ENCODE results near the gene ECE1. TPM values are rescaled to one million over a fixed set of nuclear protein-coding genes. Genes with fewer than 3 reads are reported as not detected.
A peak's percentile ranks its signal among the peaks of the same experiment; 100 is the strongest.

ECE1 gene
- total RNA-seq, 4 donors from 2014 or later, result 74.5 to 146 (median 97.2) TPM

DNA sequence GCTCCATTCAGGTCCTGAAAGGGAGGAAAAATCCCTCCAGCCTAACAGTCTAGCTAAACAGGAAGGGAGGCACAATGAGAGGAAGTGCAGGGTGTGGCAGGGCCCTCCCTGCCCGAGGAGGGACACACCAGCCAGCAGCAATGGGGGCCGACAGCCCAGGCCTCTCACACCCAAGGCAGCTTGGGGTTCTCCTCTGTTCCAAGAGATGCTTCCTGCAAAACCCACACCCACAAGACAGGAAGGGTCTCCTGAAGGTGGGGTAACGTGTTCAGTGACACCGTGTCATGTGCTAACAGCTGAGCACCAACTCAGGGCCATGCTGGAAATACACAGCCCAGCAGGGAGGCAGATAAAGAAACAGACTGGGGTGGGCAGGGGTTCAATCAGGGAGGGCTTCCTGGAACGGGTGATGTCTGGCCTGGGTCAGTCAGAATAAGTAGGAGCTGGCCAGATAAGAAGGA, 10.2 kb downstream of the ECE1 start:
- Histone ChIP-seq H3K36me3 (no peaks in the 10 kb centered on the region), H3K27me3 (no peaks in the 10 kb centered on the region), H3K4me1 (peaks cover 24 to 71% of the 10 kb centered on the region in 2 donors), H3K27ac (peak overlapping the region; percentile 49 to 86 (median 72)), H3K4me3 (replicated peaks in 1 of 3) (no peak overlapping the region), H3K9me3 (no peaks in the 10 kb centered on the region)
- TF ChIP-seq, protein P1, sequence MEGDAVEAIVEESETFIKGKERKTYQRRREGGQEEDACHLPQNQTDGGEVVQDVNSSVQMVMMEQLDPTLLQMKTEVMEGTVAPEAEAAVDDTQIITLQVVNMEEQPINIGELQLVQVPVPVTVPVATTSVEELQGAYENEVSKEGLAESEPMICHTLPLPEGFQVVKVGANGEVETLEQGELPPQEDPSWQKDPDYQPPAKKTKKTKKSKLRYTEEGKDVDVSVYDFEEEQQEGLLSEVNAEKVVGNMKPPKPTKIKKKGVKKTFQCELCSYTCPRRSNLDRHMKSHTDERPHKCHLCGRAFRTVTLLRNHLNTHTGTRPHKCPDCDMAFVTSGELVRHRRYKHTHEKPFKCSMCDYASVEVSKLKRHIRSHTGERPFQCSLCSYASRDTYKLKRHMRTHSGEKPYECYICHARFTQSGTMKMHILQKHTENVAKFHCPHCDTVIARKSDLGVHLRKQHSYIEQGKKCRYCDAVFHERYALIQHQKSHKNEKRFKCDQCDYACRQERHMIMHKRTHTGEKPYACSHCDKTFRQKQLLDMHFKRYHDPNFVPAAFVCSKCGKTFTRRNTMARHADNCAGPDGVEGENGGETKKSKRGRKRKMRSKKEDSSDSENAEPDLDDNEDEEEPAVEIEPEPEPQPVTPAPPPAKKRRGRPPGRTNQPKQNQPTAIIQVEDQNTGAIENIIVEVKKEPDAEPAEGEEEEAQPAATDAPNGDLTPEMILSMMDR (IDR thresholded peaks at IDR 0.05), result no peak
- TF ChIP-seq POLR2A (IDR thresholded peaks at IDR 0.05), result no peak
- peak in 1 of 2 donors; percentile 27 for DNase-seq
- intact Hi-C loops (cut with DNase I), result no loop called here
- WGBS, 2 donors, result 38 to 75% methylated on average over 5 of the region's 5 CpGs

DNA sequence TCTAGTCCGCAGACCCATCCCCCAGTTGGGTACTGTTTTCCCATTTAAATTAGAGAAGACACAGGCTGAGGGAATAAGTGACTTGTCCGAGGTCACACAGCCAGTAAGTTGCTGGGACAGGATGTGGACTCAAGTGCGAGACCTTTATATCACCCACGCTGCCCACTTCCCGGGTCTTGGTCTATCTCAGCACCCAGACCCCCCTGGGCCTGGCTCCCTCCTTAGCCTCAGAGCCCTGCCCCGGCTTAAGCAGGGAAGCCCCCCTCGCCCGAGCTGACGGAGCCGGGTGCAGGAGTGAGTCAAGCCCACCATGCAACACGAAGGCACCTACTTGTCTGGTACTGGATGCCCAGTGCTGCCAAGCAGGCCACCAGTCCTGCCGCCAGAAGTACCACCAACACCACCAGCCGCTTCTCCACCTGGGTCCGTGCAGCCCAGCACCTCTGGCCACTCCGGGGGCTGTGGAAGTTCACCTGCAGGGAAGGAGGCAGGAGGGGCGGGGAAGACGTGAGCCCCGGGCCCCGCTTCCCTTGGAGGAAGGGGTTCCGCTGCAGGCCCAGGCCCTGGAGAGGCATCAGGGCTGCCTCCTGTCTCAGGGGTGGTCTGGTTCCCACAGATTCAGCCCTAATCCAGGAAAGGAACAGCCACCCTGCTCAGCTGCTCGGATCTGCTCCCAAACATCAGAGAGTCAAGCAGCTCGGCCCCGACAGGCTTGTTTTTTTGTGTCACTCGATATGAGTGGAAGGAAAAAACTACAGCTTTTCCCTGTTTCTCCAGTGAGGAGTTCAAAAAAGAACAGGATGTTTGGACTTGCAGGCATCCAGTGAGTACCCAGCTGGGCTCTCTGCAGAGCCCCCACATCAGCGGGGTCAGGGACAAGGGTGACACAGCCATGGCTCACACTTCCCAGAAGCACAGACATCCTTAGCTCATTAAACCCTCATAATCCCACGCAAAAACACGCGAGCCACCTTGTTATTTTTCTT, 11.1 kb downstream of the ECE1 start:
- intact Hi-C loops (cut with DNase I), result no loop called here
- H3K36me3 ChIP-seq, result no peaks in the 10 kb centered on the region
- peak overlapping the region; percentile 49 to 86 (median 72) for H3K27ac ChIP-seq
- no peak for DNase-seq
- H3K4me3 ChIP-seq (replicated peaks in 1 of 3), result no peak overlapping the region
- 64 to 67% methylated on average over 19 to 20 of the region's 28 CpGs for WGBS, 2 donors
- H3K27me3 ChIP-seq, result no peaks in the 10 kb centered on the region
- TF ChIP-seq, protein P1 (IDR thresholded peaks at IDR 0.05), result no peak
- no peak for TF ChIP-seq POLR2A (IDR thresholded peaks at IDR 0.05)
- H3K4me1 ChIP-seq, result peaks cover 16 to 63% of the 10 kb centered on the region in 2 donors
- no peaks in the 10 kb centered on the region for H3K9me3 ChIP-seq

DNA sequence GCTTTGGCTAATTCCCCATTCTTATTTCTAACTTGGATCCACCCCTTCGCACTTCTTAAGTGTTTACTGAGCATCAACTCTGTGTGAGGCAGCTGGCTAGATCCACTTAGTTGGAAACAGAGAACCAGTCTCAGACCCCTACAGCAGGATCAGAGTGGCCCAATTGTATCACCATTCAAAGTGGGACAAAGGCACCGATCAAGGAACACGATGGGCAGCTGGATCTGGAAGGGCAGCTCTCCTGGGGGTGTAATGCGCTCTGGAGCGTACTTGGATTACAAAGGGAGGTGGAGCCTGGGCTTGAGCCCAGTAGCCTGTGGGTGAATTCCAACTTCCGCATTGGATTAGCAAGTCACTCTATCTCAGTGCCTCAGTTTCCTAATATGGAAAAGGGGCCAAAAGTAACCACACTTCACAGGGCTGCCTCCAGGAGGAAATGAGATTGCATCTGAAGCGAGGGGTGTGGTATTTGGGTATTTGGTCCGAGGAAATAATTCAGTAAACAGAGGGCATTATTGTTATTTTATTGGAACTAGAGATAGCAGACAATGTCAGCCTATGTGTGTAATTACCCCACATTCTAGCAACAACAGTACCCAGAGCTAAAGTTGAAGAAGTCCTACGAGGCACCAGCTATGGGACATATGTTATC, 11.9 kb downstream of the ECE1 start:
- H3K4me1 ChIP-seq, result peaks cover 16 to 58% of the 10 kb centered on the region in 2 donors
- no peaks in the 10 kb centered on the region for H3K36me3 ChIP-seq
- peak overlapping the region; percentile 49 to 86 (median 72) for H3K27ac ChIP-seq
- no peaks in the 10 kb centered on the region for H3K27me3 ChIP-seq
- intact Hi-C loops (cut with DNase I), result no loop called here
- peak in 1 of 2 donors; percentile 34 for DNase-seq
- H3K9me3 ChIP-seq, result no peaks in the 10 kb centered on the region
- 63 to 76% methylated on average over 9 of the region's 9 CpGs for WGBS, 2 donors
- TF ChIP-seq, protein P1 (IDR thresholded peaks at IDR 0.05), result no peak
- no peak for TF ChIP-seq POLR2A (IDR thresholded peaks at IDR 0.05)
- H3K4me3 ChIP-seq (replicated peaks in 1 of 3), result no peak overlapping the region

DNA sequence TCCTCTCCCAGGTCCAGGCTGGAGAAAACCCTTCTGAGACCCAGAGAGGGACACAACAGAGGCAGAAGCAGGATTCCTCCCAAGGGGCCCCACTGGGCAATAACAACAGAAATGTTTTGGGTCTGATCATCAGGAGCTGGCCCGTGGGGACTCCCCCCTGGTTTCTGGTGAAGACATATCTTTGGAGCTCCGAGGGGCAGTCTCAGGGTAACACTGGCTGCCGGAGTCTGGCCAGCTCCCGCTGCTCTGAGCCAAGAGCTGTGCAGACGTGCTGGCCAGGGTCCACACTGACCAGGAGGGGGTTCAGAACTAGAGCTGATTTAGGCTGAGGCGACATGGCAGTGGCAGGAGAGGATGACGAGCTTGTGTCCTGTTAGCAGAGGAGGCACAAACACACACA, 13.1 kb downstream of the ECE1 start:
- 64 to 88% methylated on average over 3 to 7 of the region's 7 CpGs for WGBS, 2 donors
- Histone ChIP-seq H3K4me1 (peaks cover 16 to 58% of the 10 kb centered on the region in 2 donors), H3K36me3 (peaks cover 3 to 6% of the 10 kb centered on the region in 2 donors), H3K4me3 (replicated peaks in 1 of 3) (no peak overlapping the region), H3K27me3 (no peaks in the 10 kb centered on the region), H3K9me3 (no peaks in the 10 kb centered on the region), H3K27ac (peak overlapping the region; percentile 44 to 86 (median 70))
- DNase-seq, result no peak
- TF ChIP-seq, protein P1 (IDR thresholded peaks at IDR 0.05), result no peak
- TF ChIP-seq POLR2A (IDR thresholded peaks at IDR 0.05), result no peak
- intact Hi-C loops (cut with DNase I), result no loop called here
